Uterus (tissue), 4 donors: ENCODE measurements around the gene ZSCAN25. TPM values are rescaled to one million over a fixed set of nuclear protein-coding genes. Genes with fewer than 3 reads are reported as not detected.
"Not testable (repeated sequence)": the region's sequence is repeated elsewhere in the genome, so short reads cannot be mapped to it uniquely, and the experiment has no call there.

ENCODE experiments used
- DNase-seq, 2 donors: peaks; one replicate each; pipeline ENCODE4 v3.0.0-alpha.2; 2019 to 2020
- H3K27ac ChIP-seq, 2 donors: fragments of 200-600 bp; sonication (generic); 1 replicate in 1 of 2; 2 replicates in 1 of 2; pipeline ENCODE4 v1.5.1; 2016 to 2018
- H3K27me3 ChIP-seq, 2 donors: fragments of 200-600 bp; sonication (generic); one replicate each; pipeline ENCODE4 v1.5.1; 2018 to 2019; ENCODE audit warnings: control low read depth in 1 of 2
- H3K36me3 ChIP-seq, 2 donors: fragments of 200-600 bp; sonication (generic); one replicate each; pipeline ENCODE4 v1.5.1; 2019; ENCODE audit warnings: control low read depth in 1 of 2
- H3K4me1 ChIP-seq, 2 donors: fragments of 200-600 bp; sonication (generic); one replicate each; pipeline ENCODE4 v1.5.1; 2018 to 2019; ENCODE audit warnings: control low read depth in 1 of 2
- H3K4me3 ChIP-seq, 2 donors: fragments of 200-600 bp; sonication (generic); 1 replicate in 1 of 2; 2 replicates in 1 of 2; pipeline ENCODE4 v1.5.1; 2018 to 2019; ENCODE audit warnings: mild to moderate bottlenecking in 1 of 2
- H3K9me3 ChIP-seq, 2 donors: fragments of 200-600 bp; sonication (generic); one replicate each; pipeline ENCODE4 v1.5.1; 2019; ENCODE audit warnings: control low read depth in 1 of 2
- CTCF ChIP-seq, 4 experiments: fragments of 200-600 bp in 2 of 4; fragments of 450-650 bp in 2 of 4; sonication (generic) in 2 of 4; IDR thresholded peaks; one replicate each; pipeline ENCODE4 v1.5.1; 2016 to 2019; ENCODE audit warnings: antibody characterized with exemption in 4 of 4, mild to moderate bottlenecking in 2 of 4, moderate library complexity in 1 of 4
- POLR2A ChIP-seq, 2 donors: fragments of 450-650 bp; IDR thresholded peaks; one replicate each; pipeline ENCODE4 v1.6.1; 2016; ENCODE audit warnings: antibody characterized with exemption in 2 of 2, mild to moderate bottlenecking in 1 of 2, moderate library complexity in 1 of 2
- intact Hi-C: fragments of 100-400 bp; cut with DNase I; formaldehyde crosslinking; loops from one replicate; pipeline ENCODE4 v1.15.1; 2023; ENCODE audit warnings: low total_unique reads
- total RNA-seq, 4 donors: library from RNA; depleted of rRNA in 3 of 4; stranded (reverse); fragments of >200 nt in 3 of 4; gene quantifications; one replicate each; pipeline versions ENCODE4 v1.1.0 to v1.2.4, GENCODE V29; 2014 to 2023
- donor health status: DM: yes; HTN: yes; CAD: no.

The ZSCAN25 gene
- total RNA-seq = 10 to 100 TPM in 3 of 4 donors, 1 to 10 TPM in 1; 6.8 to 26.9 (median 22.8) TPM

- Histone ChIP-seq H3K27ac (peak within 1 kb of the TSS; percentile 76 to 85), H3K36me3 (no peaks in the 10 kb centered on the region), H3K27me3 (no peaks in the 10 kb centered on the region), H3K4me1 (peaks cover 5 to 8% of the 10 kb centered on the region in 2 donors), H3K9me3 (no peaks in the 10 kb centered on the region), H3K4me3 (peak within 1 kb of the TSS; percentile 71 to 89)
- TF ChIP-seq POLR2A (IDR thresholded peaks at IDR 0.05) (peak in 1 of 2 donors; percentile 54), CTCF (IDR thresholded peaks at IDR 0.05) (peak in 3 of 4 experiments; percentile 7 to 26 (median 10))
- peak; percentile 87 to 88 for DNase-seq
- intact Hi-C loops = no loop called here
Measured at GRCh38 chr7:99616359-99617191, at the start of gene ZSCAN25. ZSCAN25 (plus strand) TSS chr7:99616946; CDS start chr7:99619607, 2,661 bp downstream.

- H3K27ac ChIP-seq, H3K9me3 ChIP-seq, H3K36me3 ChIP-seq, DNase-seq, intact Hi-C loops, H3K27me3 ChIP-seq, H3K4me1 ChIP-seq, H3K4me3 ChIP-seq: not testable (repeated sequence)
Measured at GRCh38 chr7:99568770-99569169, 48.0 kb upstream of the ZSCAN25 start.

GRCh38 chr7:99571768-99572167, 45.0 kb upstream of the ZSCAN25 start:
- Histone ChIP-seq H3K9me3 (no peaks in the 10 kb centered on the region), H3K4me3 (no peak overlapping the region), H3K36me3 (no peaks in the 10 kb centered on the region), H3K4me1 (no peaks in the 10 kb centered on the region), H3K27ac (no peak overlapping the region), H3K27me3 (no peaks in the 10 kb centered on the region)
- no peak for DNase-seq
- no peak for TF ChIP-seq POLR2A (IDR thresholded peaks at IDR 0.05)
- no peak for TF ChIP-seq CTCF (IDR thresholded peaks at IDR 0.05)
- intact Hi-C loops = no loop called here

GRCh38 chr7:99573257-99573656, 43.5 kb upstream of the ZSCAN25 start:
- intact Hi-C loops = no loop called here
- TF ChIP-seq CTCF (IDR thresholded peaks at IDR 0.05) = no peak
- no peak for TF ChIP-seq POLR2A (IDR thresholded peaks at IDR 0.05)
- DNase-seq = no peak
- Histone ChIP-seq H3K4me1 (no peaks in the 10 kb centered on the region), H3K4me3 (no peak overlapping the region), H3K36me3 (no peaks in the 10 kb centered on the region), H3K27me3 (no peaks in the 10 kb centered on the region), H3K9me3 (no peaks in the 10 kb centered on the region), H3K27ac (no peak overlapping the region)

GRCh38 chr7:99576251-99576650, 40.5 kb upstream of the ZSCAN25 start:
- Histone ChIP-seq H3K4me1 (no peaks in the 10 kb centered on the region), H3K36me3 (no peaks in the 10 kb centered on the region), H3K4me3 (no peak overlapping the region), H3K27ac (no peak overlapping the region), H3K27me3 (no peaks in the 10 kb centered on the region), H3K9me3 (no peaks in the 10 kb centered on the region)
- no peak for DNase-seq
- intact Hi-C loops = no loop called here
- TF ChIP-seq CTCF (IDR thresholded peaks at IDR 0.05) (no peak), POLR2A (IDR thresholded peaks at IDR 0.05) (no peak)
